Neural cell (in vitro differentiated cells): ENCODE measurements around the gene EP400. TPM values are rescaled to one million over a fixed set of nuclear protein-coding genes. Genes with fewer than 3 reads are reported as not detected.

ENCODE experiments used
- H2AFZ ChIP-seq: fragments of 200-600, 300-800 bp; sonication (generic), shearing (Covaris generic); 2 replicates; pipeline ENCODE4 v1.6.0; 2014; ENCODE audit warnings: low read depth, mild to moderate bottlenecking, antibody characterized with exemption, low read length, moderate library complexity
- H3F3A ChIP-seq: fragments of 200-600 bp; shearing (Covaris generic); 2 replicates; pipeline ENCODE4 v1.6.1; 2016; ENCODE audit warnings: mild to moderate bottlenecking, moderate library complexity, mixed read lengths, antibody characterized with exemption, low read length; ENCODE audit not compliant: insufficient read depth, poor library complexity, severe bottlenecking
- H3K27ac ChIP-seq: fragments of 200-600, 300-800 bp; sonication (generic), shearing (Covaris generic); 2 replicates; pipeline ENCODE4 v1.5.1; 2014; ENCODE audit warnings: mild to moderate bottlenecking, low read length, moderate library complexity
- H3K27me3 ChIP-seq: fragments of 300-800, 200-600 bp; sonication (generic), shearing (Covaris generic); 2 replicates; pipeline ENCODE4 v1.6.0; 2014; ENCODE audit warnings: mild to moderate bottlenecking, low read depth, low read length, moderate library complexity; ENCODE audit not compliant: insufficient read depth
- H3K36me3 ChIP-seq: fragments of 300-800, 200-600 bp; sonication (generic), shearing (Covaris generic); 2 replicates; pipeline ENCODE4 v1.5.1; 2014; ENCODE audit warnings: mild to moderate bottlenecking, antibody characterized with exemption, low read length, moderate library complexity; ENCODE audit not compliant: insufficient read depth
- H3K4me2 ChIP-seq: fragments of 300-800, 200-600 bp; sonication (generic), shearing (Covaris generic); 2 replicates; pipeline ENCODE4 v1.6.0; 2014; ENCODE audit warnings: mild to moderate bottlenecking, low read length
- H3K4me3 ChIP-seq: fragments of 300-800, 200-600 bp; sonication (generic), shearing (Covaris generic); 2 replicates; pipeline ENCODE4 v1.5.1; 2014; ENCODE audit warnings: mild to moderate bottlenecking, low read length, moderate library complexity
- H3K79me2 ChIP-seq: fragments of 200-600 bp; shearing (Covaris generic); replicated peaks from 2 replicates; pipeline ENCODE4 v1.6.0; 2014; ENCODE audit warnings: mild to moderate bottlenecking, low read length, moderate library complexity; ENCODE audit not compliant: insufficient read depth
- H3K9ac ChIP-seq: fragments of 300-800, 200-600 bp; sonication (generic), shearing (Covaris generic); 2 replicates; pipeline ENCODE4 v1.6.1; 2016; ENCODE audit warnings: mild to moderate bottlenecking, low read length, mixed read lengths
- H3K9me2 ChIP-seq: fragments of 200-600 bp; shearing (Covaris generic); 2 replicates; pipeline ENCODE4 v1.6.1; 2016; ENCODE audit warnings: mild to moderate bottlenecking, low read length, mixed read lengths; ENCODE audit not compliant: insufficient read depth
- H3K9me3 ChIP-seq: fragments of 200-600, 300-800 bp; sonication (generic), shearing (Covaris generic); 2 replicates; pipeline ENCODE4 v1.6.1; 2016; ENCODE audit warnings: mild to moderate bottlenecking, mixed run types, low read length, moderate library complexity, mixed read lengths
- H4K20me1 ChIP-seq: fragments of 200-600 bp; shearing (Covaris generic); 2 replicates; pipeline ENCODE4 v1.6.1; 2016; ENCODE audit warnings: mild to moderate bottlenecking, mixed run types; ENCODE audit not compliant: insufficient read depth
- EP300 ChIP-seq: fragments of 450-650 bp; conservative IDR thresholded peaks from 2 replicates; pipeline ENCODE4 v1.6.1; 2014; ENCODE audit warnings: antibody characterized with exemption, mild to moderate bottlenecking, moderate library complexity; ENCODE audit not compliant: poor library complexity, severe bottlenecking
- EZH2 ChIP-seq: fragments of 200-600, 300-800 bp; shearing (Covaris generic), sonication (generic); IDR thresholded peaks from 2 replicates; pipeline ENCODE4 v1.6.1; 2014; ENCODE audit warnings: antibody characterized with exemption, low read length, borderline replicate concordance, mild to moderate bottlenecking; ENCODE audit not compliant: insufficient read depth, poor library complexity, severe bottlenecking
- MXI1 ChIP-seq: fragments of 450-650 bp; conservative IDR thresholded peaks from 2 replicates; pipeline ENCODE4 v1.6.1; 2014; ENCODE audit warnings: antibody characterized with exemption, mild to moderate bottlenecking; ENCODE audit not compliant: poor library complexity, severe bottlenecking
- POLR2AphosphoS5 ChIP-seq: IDR thresholded peaks from 2 replicates; pipeline ENCODE4 v1.6.1; 2012
- RAD21 ChIP-seq: fragments of 450-650 bp; conservative IDR thresholded peaks from 2 replicates; pipeline ENCODE4 v1.6.1; 2014; ENCODE audit warnings: antibody characterized with exemption, mild to moderate bottlenecking, moderate library complexity
- SMC3 ChIP-seq: fragments of 450-650 bp; conservative IDR thresholded peaks from 2 replicates; pipeline ENCODE4 v1.6.1; 2014; ENCODE audit warnings: antibody characterized with exemption, mild to moderate bottlenecking, moderate library complexity; ENCODE audit not compliant: poor library complexity
- TAF1 ChIP-seq: IDR thresholded peaks from 2 replicates; pipeline ENCODE4 v1.6.1; 2012; ENCODE audit warnings: low read depth
- polyA plus RNA-seq: library from polyadenylated mRNA; depleted of rRNA; stranded (reverse); fragments of >200 nt; gene quantifications from 2 replicates; pipeline ENCODE4 v1.2.3, GENCODE V29; 2014
- TF ChIP-seq, protein P1 (sequence below): fragments of 450-650 bp; IDR thresholded peaks from 2 replicates; pipeline ENCODE4 v1.5.1; 2014; ENCODE audit warnings: antibody characterized with exemption, mild to moderate bottlenecking, moderate library complexity; ENCODE audit not compliant: poor library complexity, severe bottlenecking
- TF ChIP-seq, protein P2 (sequence below): IDR thresholded peaks from 2 replicates; pipeline ENCODE4 v1.6.1; 2012; ENCODE audit warnings: borderline replicate concordance

EP400 gene
- polyA plus RNA-seq, 1 donor from 2014 or later: 19.4 TPM

DNA sequence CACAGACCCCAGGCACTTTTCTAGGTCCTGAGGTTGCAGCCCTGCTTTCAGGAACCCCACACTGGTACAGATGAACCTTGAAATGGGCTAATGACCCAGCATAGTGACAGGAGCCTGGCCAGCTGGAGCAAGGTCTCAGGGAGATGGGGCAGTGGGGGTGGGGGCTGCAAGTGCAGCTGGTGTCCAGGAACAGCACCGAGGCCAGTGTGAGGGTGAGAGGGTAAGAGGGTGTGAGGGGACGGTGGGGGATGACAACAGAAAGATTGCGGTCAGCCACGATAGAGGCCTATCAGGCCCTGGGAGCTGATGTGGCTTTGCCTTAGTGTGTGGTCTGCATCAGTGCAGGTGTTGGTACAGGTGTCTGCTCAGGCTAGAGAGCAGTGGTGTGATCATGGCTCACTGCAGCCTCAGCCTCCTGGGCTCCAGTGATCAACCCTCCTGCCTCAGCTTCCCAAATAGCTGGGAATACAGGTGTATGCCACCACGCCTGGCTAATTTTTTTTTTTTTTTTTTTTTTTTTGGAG lies 59.7 kb downstream of the EP400 start:
- H3K4me3 ChIP-seq: no peak overlapping the region
- no peak overlapping the region for H3K9ac ChIP-seq
- no peaks in the 10 kb centered on the region for H3K9me3 ChIP-seq

DNA sequence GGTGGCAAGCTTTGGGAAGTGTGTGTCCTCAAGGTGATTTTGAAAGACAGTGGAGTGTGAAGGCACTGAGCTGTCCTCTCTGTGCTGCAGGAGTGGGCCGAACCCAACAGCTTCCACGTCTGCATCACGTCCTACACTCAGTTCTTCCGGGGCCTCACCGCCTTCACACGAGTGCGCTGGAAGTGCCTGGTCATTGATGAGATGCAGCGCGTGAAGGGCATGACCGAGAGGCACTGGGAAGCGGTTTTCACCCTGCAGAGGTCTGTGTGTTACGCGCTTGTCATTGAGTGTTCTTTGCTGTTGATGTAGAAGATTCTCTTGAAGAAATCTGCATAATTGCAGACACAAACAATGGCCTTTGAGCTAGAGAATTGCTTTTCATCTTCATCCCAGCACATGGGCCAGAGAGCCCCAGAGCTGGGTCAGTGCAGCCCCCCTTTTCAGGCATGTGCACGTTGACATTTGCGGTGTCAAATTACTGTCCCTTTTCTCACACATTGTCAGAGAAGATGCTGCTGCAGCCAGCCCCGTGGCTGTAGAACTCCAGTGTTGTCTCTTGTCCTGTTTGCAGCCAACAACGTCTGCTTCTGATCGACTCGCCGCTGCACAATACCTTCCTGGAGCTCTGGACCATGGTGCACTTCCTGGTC lies 63.3 kb downstream of the EP400 start:
- no peaks in the 10 kb centered on the region for H3K9me2 ChIP-seq
- no peaks in the 10 kb centered on the region for H4K20me1 ChIP-seq
- H3K27ac ChIP-seq: no peak overlapping the region
- H3K4me3 ChIP-seq: no peak overlapping the region
- TF ChIP-seq EZH2 (no peak), TAF1 (no peak), EP300 (no peak), SMC3 (no peak), POLR2AphosphoS5 (no peak)
- TF ChIP-seq, protein P1, sequence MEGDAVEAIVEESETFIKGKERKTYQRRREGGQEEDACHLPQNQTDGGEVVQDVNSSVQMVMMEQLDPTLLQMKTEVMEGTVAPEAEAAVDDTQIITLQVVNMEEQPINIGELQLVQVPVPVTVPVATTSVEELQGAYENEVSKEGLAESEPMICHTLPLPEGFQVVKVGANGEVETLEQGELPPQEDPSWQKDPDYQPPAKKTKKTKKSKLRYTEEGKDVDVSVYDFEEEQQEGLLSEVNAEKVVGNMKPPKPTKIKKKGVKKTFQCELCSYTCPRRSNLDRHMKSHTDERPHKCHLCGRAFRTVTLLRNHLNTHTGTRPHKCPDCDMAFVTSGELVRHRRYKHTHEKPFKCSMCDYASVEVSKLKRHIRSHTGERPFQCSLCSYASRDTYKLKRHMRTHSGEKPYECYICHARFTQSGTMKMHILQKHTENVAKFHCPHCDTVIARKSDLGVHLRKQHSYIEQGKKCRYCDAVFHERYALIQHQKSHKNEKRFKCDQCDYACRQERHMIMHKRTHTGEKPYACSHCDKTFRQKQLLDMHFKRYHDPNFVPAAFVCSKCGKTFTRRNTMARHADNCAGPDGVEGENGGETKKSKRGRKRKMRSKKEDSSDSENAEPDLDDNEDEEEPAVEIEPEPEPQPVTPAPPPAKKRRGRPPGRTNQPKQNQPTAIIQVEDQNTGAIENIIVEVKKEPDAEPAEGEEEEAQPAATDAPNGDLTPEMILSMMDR: no peak
- TF ChIP-seq, protein P2, sequence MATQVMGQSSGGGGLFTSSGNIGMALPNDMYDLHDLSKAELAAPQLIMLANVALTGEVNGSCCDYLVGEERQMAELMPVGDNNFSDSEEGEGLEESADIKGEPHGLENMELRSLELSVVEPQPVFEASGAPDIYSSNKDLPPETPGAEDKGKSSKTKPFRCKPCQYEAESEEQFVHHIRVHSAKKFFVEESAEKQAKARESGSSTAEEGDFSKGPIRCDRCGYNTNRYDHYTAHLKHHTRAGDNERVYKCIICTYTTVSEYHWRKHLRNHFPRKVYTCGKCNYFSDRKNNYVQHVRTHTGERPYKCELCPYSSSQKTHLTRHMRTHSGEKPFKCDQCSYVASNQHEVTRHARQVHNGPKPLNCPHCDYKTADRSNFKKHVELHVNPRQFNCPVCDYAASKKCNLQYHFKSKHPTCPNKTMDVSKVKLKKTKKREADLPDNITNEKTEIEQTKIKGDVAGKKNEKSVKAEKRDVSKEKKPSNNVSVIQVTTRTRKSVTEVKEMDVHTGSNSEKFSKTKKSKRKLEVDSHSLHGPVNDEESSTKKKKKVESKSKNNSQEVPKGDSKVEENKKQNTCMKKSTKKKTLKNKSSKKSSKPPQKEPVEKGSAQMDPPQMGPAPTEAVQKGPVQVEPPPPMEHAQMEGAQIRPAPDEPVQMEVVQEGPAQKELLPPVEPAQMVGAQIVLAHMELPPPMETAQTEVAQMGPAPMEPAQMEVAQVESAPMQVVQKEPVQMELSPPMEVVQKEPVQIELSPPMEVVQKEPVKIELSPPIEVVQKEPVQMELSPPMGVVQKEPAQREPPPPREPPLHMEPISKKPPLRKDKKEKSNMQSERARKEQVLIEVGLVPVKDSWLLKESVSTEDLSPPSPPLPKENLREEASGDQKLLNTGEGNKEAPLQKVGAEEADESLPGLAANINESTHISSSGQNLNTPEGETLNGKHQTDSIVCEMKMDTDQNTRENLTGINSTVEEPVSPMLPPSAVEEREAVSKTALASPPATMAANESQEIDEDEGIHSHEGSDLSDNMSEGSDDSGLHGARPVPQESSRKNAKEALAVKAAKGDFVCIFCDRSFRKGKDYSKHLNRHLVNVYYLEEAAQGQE: no peak
- H3K4me2 ChIP-seq: no peak overlapping the region
- H3K27me3 ChIP-seq: no peaks in the 10 kb centered on the region
- H3K79me2 ChIP-seq: no peaks in the 10 kb centered on the region
- H3F3A ChIP-seq: no peaks in the 10 kb centered on the region
- no peak overlapping the region for H2AFZ ChIP-seq
- peaks cover 5% of the 10 kb centered on the region for H3K36me3 ChIP-seq
- H3K9ac ChIP-seq: no peak overlapping the region
- H3K9me3 ChIP-seq: no peaks in the 10 kb centered on the region

More for the DNA sequence above, 59.7 kb downstream of the EP400 start:
- Histone ChIP-seq H3K79me2 (no peaks in the 10 kb centered on the region), H3F3A (no peaks in the 10 kb centered on the region), H3K36me3 (peaks cover 11% of the 10 kb centered on the region), H3K27me3 (no peaks in the 10 kb centered on the region), H3K27ac (no peak overlapping the region), H4K20me1 (no peaks in the 10 kb centered on the region), H2AFZ (no peak overlapping the region), H3K4me2 (no peak overlapping the region), H3K9me2 (no peaks in the 10 kb centered on the region)
- no peak for TF ChIP-seq TAF1
- TF ChIP-seq EZH2: no peak
- TF ChIP-seq, protein P2: no peak
- TF ChIP-seq, protein P1: no peak
- no peak for TF ChIP-seq POLR2AphosphoS5
- no peak for TF ChIP-seq SMC3
- no peak for TF ChIP-seq MXI1
- TF ChIP-seq RAD21: no peak
- no peak for TF ChIP-seq EP300
